HUDEP-2 (cell line): ENCODE measurements around the gene DNMT3L.
"Not testable (repeated sequence)": the region's sequence is repeated elsewhere in the genome, so short reads cannot be mapped to it uniquely, and the experiment has no call there.

ENCODE experiments used
- DNase-seq, 76 experiments: peaks; one replicate each; lab custom pipeline; 2025; ENCODE audit not compliant: unreplicated experiment in 76 of 76; lab: John Stamatoyannopoulos, UW

The DNMT3L gene

DNA sequence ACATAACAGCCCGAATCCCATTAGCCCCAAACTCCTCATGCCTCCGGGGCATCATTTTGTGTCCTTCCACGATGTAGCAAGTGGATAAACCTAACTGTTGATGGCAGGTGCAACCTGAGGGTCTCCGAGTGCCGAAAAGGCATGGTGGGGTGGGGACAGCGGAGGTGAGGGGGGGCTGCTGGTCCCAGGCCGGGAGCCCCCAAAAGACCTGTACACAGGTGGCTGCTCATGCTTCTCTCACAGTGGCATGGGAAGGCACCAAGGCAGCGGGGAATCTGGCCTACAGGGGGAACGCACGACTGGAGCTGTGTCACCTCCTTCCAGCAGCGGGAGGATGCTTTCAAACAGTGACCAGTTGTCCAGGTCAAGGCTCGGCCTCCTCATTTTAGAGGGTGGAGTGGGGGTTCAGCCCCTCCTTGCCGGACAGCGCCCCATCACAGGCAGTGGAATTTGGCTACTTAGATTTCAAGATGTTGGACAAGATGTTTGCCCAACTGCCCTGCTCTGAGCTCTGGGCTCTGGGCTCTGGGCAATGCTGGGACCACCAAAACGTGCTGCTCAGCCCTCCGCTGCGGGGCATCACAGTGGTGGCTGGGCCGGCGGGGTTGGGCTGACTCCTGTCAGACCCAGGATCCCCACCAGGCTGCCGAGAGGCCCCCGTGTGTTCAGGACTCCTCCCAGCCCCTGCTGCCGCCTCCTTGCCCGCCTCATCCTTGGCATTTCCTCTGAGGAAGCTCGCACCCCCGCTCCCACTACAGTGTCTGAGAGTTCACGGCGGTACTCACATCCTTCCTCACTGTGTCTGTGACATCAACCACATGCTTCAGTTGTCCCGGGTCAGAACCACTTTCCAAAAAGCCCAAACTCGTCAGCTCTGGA, 7.6 kb downstream of the DNMT3L start:
- DNase-seq = no peak

DNA sequence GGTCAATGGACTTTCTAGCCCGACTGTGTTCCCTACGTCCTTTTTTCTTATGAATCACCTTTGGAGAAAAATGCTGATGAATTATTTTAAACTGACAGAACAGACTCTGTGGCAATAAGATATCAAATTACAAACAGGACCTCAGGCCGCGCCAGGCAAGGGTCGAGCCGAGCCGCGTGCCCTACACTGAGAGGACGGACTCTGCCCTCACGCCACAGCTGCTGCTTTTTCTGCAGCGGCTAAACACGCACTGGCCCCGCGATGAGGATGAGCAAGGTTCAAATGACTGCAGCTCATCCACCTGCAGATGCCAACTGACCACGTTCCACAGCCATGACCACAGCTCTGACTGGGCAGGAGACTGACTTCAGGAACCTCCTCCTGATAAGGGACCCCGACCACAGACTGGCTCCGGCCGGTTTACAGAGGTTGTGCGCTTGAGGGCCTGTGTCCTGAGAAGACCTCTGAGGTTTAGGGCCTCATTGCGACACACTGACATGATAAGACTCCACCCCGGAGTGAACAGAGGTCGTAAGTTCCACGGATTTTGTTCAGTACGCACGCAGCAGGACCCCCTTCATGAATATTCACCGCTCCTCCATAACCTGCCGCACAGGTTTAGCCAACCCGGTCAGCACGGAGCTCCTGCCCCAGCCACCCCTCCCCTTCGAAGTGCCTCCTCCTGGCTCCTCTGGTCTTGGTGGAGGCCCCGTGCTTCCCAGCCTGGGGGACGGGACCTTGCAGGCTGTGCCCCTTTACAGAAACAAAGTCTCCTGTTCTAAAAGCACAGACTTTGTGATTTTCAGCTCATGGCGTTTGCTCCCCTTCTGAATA, 12.3 kb downstream of the DNMT3L start:
- DNase-seq = not testable (repeated sequence)

DNA sequence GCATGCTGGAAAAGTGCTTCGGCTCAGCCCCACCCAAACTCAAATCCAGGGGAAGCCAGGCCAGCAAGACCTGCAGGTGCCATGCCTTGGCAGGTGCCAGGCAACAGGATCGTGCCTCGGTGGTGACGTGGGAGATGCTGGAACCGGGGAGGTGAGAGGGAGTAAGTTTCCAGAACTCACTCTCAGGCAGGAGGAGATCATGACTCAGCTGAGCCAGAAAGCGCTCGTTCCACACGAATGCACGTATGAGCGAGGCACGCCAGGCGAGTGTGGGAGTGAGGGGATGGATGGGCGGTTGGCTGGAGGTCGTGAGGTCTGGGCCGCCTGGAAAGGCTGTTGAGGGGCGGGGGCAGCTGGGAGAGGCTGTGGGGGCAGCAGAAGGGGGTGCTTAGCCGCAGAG, 13.8 kb downstream of the DNMT3L start:
- not testable (repeated sequence) for DNase-seq

DNA sequence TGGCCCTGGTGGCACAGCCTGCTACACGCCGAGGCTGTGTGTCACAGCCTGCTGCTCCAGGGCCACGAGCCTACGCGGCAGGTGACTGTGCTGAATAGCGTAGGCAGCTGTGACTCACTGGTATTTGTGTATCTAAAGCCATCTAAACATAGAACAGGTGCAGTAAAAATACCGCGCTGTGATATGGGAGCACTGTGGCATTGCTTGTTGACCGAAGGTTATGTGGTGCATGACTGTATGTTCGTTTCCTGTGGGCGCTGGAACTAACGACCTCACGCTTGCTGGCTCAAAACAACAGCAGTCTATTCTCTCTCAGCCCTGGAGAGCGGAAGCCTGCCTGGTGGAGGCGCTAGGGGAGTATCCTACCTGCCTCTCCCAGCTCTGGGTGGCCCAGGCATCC, 17.7 kb downstream of the DNMT3L start:
- not testable (repeated sequence) for DNase-seq

DNA sequence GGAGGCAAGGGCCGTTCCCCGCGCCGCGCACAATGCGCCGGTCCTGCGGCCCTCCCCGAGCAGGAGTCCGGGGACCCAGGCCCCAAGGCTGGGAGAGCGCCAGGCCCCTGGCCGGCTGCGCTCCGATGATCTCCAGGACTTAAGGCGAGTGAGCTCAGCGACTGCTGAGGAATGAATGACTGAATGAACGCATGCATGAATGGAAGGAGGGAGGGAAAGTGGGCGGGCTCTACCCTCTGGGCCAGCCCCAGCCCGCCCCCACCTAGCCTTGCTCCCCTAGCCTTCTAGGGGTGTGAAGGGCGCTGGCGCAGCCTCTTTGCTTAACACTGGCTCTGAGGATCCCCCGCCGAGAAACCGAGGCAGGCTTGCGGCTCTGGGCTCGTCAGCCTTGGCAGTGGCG, 20.4 kb downstream of the DNMT3L start:
- DNase-seq = not testable (repeated sequence)

DNA sequence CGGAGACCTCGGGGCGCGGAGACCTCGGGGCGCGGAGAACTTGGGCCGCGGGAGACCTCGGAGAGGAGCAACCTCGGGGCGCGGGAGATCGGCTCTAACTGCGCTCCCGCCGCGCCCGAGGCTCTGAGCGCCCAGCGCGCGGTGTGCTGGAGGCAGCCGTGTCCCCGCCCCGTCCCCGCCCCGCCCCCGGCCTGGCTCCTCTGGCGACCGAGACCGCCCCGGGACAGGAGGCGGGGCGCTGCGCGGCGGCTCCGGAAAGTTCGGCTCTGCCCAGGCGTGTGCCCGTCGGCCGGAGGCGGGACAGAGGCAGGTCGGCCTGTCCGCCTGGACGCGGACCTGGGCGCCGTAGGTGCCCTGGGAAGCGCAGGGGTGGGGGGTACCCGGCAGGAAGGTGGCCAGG, 20.9 kb downstream of the DNMT3L start, which contains the start of gene ICOSLG:
Gene ICOSLG, minus strand, starts transcription at position 102 of the 400 bp plus-strand sequence. CDS start 126 bp downstream, outside the sequence.
- not testable (repeated sequence) for DNase-seq

DNA sequence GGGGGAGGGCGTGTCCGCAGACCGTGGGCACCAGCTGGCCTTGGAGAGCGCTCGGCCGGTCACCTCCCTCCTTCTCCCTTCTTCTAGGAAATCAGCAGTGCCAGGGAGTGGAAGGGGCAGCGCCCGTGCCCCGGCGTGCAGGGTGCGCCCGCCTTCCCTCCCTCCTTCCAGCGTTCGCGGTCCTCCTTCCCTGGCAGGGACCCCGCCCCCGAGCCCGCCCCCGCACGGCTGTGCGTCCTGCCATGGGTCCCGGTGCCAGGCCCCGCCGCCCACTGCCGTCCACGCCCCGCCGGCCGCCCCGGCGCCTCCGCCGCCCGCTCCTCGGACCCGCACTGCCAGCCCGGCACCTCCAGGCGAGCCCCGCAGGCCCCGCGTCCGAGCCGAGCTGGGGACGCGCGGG, 21.3 kb downstream of the DNMT3L start:
- DNase-seq = not testable (repeated sequence)

DNA sequence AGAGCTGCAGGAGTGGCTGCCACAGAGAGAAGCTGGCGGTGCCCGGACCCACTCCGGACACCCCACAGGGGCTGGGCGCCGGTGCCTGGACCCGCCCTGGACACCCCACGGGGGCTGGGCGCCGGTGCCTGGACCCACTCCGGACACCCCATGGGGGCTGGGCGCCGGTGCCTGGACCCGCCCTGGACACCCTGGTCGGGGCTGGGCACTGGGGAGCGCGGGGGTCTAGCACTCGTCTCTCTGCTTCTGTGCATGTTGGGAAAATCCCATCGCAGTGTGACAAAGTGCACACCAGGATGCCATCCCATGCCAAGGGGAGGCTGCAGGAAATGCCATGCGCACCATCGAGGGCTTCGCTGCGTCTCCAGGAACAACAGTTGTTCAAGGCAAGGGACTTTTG, 32.1 kb downstream of the DNMT3L start:
- DNase-seq = not testable (repeated sequence)

DNA sequence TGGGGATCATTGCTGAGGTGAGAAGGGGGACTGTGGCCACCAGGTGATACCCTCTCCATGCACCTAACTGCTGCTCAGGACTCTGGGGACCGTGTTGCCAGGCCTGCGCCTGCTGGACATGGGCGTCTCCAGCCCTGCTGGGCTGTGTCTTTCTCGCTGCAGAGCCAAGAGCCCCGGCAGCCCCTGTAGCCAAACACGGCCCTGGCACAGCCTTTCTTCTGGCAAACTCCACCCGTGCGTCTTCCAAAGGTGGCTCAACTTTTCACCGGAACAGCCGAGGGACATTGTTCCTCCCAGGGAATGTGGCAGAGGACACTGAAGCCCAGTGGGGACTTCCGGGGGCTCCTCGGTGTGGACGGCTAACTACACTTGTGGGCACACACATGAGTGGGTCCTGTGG, 33.6 kb downstream of the DNMT3L start:
- not testable (repeated sequence) for DNase-seq

DNA sequence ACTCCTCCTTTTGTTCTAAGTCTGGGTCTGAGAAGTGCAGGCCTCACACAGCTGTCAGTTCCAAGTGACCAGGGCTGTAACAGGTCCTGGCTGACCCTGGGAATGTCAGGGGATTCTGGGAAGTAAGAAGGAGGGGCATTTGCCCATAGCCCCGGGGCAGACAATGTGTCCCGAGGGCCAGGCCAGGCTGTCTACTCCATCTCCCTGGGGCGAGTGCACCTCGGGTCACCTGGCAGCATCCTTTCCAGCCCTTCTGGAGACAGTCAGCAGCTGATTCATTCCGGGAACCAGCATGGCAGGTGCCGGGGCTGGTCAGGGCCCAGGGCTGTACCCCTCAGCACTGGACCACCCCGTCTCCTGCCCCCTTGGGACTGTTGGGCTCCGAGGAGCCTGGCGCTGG, 34.1 kb downstream of the DNMT3L start:
- DNase-seq = not testable (repeated sequence)

DNA sequence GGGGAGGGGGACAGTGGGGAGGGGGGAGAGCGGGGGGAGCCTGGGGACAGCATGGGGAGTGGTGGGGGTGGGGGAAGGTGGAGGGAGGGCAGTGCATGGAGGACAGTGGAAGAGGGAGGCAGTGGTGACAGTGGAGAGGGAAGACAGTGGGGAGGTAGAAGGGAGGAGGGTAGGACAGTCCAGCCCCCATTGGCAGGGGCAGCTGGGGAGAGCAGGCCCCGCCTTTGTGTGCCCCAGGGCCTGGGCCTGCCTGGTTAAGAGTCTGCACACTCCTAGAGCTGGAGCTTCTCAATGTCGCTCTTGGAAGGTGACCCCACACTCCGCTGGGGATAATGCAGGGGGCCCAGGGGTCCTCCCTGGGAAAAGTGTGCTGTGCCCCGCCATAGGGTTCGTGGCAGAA, 36.1 kb downstream of the DNMT3L start:
- not testable (repeated sequence) for DNase-seq

DNA sequence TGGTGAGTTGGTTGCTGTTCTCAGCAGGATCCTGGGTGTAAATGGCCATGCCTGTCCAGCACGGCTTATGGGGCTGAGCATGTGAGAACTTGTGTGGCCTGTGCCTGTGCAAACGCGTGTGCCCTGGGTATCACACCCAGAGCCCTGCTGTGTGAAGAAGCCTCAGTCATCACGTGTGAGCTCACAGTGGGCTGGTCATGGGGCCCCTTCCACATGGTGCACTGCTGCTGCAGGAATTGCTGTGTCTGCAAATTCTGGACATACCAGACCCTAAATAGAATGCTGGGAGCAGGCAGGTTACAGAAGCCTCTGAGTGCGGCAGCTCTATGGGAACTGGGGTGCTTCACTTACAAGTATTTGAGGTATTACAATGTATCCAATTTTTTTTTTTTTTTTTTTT, 38.4 kb downstream of the DNMT3L start:
- not testable (repeated sequence) for DNase-seq

DNA sequence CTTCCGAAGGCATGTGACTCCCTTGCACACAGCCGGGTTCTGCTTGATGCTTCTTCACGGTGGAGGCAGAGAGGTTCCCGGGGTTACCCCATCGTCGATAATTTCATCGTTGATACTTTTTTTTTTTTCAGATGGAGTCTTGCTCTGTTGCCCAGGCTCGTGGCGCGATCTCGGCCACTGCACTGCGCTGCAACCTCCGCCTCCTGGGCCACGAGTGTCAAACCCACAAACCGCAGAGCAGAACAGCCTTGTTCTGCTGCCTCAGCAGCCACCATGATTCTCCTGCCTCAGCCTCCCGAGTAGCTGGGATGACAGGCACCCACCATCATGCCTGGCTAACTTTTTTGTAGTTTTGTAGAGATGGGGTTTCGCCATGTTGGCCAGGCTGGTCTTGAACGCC, 41.0 kb downstream of the DNMT3L start:
- DNase-seq = not testable (repeated sequence)

DNA sequence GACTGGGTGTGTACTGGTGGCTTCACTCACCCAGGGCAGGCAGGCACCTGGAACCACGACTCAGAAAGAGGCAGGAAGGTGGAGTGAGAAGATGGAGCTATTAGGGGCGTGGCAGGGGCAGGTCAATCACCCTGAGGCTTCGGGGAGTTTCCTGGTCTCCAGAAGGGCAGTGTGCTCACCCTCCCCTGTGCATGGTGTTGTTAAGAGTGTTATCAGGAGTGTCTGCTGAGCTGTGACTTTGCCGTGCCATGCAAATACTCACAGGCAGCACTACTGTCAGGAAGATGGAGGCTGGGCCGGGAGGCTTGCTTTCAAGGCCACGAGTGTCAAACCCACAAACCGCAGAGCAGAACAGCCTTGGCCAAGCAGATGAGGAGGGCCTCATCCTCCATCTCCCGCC, 43.2 kb downstream of the DNMT3L start:
- DNase-seq = not testable (repeated sequence)

DNA sequence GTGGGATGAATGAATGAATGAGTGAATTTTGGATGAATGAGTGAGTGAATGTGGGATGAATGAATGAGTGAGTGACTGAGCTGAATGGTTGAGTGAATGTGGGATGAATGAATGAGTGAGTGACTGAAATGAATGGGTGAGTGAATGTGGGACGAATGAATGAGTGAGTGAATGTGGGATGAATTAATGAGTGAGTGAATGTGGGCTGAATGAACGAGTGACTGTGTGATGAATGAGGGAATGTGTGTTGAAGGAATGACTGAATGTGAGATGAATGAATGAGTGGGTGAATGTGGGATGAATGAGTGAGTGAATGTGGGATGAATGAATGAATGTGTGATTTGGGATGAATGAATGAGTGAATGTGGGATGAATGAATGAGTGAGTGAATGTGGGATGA, 49.7 kb downstream of the DNMT3L start:
- not testable (repeated sequence) for DNase-seq

DNA sequence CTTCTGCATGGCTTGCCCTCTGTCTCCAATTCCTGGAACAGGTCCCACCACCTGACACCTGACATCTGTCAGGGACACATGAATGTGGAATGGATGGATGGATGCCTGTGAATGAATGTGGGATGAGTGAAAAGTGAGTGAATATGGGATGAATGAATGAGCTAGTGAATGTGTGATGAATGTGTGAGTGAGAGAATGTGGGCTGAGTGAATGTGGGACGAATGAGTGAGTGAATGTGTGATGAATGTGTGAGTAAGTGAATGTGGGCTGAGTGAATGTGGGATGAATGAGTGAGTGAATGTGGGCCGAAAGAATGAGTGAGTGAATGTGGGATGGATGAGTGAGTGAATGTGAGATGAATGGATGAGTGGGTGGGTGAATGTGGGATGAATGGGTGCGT, 50.1 kb downstream of the DNMT3L start:
- DNase-seq = not testable (repeated sequence)

DNA sequence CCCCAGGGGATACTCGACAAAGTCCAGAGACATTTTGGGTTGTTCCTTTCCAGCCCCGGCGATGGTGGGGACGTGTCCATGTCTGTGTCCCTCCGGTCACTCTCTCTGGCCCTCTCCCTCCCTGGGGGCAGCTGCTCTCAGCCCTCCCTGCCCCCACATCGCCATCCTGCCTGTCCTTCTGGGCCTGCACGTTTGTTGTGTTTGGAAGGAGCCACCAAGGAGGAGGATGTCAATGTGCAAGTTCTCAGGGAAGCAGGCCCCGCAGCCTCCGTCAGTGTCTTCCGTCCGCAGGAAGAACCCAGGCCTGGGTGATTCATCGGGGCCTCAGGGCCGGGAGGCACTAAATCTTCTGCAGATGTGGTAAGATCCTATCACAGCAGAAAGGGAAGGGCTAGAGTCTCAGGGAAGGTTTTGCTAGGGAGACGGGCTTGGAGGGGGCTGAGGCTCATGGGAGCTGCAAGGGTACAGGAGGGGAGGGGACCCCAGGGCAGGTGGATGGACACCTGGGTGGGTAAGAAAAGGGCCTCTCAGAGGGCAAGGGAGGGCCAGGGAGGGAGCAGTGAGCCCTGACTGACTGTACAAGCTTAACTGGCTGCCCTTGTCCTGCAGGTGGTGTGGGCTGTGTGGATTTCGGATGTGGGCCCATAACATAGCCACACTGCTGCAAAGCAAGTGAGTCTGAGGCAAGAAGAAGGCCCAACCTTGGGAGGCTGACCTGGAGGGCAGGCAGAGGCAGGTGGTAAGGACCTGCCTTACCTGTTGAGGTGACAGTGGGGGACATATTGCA, 53.6 kb downstream of the DNMT3L start:
- DNase-seq = not testable (repeated sequence)

DNA sequence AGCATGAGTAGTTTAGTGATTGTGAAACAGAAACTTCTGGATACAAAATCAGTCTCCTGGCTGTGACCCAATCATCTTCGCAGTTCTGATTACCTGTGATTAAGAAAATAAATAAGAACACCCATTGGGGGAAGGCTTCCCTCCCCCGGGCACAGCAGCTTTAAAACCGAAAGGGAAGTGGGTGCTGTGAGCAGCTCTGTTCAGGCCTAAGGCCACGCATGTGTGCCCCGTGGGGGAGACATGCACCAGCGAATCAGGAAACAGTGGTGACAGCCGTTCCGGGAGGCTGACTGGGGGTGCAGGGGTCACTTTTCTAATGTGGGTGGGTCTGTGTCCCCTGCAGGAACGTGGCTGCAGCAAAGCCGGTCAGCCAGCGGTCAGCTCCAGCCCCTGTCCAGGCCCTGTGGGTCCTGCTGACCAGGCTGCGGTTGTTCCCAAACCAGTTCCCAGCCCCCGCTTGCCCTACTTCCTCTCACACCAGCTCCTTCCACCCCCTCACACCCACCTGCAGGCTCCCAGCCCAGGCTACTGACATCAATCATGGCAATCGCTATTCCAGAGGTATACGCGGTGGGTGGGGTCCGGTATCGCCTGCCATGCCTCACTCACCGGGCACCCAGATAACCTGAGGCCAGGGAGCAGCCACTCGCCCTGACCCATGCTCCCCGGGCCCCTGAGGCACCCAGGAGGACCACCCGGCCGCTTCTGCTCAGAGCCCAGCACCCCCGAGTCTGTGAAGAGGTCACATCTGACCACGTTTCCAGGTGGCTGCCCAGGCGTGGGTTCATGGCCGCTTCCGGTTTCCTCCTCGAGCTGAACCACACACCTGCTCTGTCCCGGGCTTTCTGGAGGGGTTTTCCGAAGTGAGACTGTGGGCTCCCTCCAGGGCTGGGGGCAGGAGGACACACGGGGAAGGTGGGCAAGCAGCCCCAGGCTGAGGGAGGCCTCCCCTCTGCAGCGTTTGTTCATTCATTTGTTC, 54.7 kb downstream of the DNMT3L start:
- DNase-seq = not testable (repeated sequence)

DNA sequence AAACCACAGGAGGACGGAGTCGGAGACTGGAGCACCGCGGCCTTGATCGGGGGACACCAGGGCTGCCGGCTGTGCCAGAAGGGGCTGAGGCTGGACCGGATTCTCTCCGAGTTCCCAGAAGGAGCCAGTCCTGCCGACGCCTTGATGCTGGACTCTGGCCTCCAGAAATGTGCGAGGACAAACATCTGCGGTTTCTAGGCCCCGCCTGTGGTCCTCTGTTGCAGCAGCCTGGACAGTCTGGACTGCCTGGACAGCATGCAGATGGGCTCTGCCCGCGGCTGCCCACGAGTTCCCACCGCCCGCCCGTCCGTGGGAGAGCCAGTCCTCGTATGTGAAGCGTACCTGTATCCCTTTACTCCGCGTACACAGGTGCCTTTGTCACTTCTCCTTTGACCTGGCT, 55.5 kb downstream of the DNMT3L start:
- not testable (repeated sequence) for DNase-seq
